GM18517 (cell line): Measurements from ENCODE around the gene PDLIM5.
A peak's percentile ranks its signal among the peaks of the same experiment; 100 is the strongest.

ENCODE experiments used
- ATAC-seq: cut with Tn5 transposase; IDR thresholded peaks from one replicate; pipeline ENCODE4 v1.9.1; 2021; ENCODE audit warnings: mild to moderate bottlenecking, moderate library complexity; ENCODE audit not compliant: unreplicated experiment

Gene PDLIM5

DNA sequence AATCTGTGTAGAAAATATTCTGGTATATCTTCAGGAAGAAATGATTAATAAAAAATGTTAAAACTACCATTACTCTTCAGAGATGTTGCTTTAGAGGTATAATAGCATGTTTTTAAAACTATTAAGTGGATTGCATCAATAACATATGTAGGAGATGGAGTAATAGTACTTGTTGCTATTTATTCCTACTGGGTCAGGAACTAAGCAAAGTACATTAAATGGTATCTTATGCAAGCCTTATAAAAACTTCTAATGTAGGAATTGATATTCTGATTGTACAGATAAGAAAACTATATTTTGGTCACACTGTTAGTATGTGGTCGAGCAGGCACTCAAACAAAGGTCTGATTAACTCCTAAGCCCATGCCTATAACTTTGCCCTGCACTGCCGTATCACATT lies 31.4 kb upstream of the PDLIM5 start:
- ATAC-seq = no peak

DNA sequence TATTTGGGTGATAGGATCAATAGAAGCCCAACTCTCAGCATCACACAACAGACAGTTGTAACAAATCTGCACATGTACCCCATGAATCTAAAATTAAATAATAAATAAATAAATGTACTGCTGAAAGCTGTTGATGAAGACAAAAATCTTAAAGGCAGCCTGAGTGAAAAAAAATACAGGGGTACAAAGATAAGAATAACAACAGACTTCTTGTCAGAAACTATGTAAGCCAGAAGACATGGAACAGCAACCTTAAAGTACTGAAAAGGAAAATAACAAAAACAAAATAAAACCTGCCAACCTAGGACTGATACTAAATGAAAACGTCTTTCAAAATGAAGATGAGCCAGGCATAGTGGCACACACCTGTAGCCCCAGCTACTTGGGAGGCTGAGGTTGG lies 25.0 kb upstream of the PDLIM5 start:
- ATAC-seq = no peak

DNA sequence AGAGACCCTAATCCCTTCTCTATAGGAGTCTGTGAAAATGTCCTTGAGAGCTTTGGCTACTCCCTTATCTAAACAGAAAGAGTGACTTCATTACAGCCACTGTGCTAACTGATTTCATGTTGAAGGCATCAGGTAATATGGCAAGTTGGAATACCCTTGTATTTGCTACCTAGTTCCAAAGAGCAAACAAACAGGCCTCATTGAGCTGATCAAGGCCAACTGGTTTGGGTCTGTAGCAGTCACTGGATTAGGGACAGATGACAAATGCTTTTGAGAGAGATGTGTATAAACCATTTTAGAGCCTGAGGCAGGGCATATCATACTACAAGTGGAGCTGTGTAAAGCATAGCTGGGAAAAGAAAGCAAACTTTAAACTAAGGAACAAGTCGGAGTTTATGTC lies 22.9 kb upstream of the PDLIM5 start:
- ATAC-seq = no peak

DNA sequence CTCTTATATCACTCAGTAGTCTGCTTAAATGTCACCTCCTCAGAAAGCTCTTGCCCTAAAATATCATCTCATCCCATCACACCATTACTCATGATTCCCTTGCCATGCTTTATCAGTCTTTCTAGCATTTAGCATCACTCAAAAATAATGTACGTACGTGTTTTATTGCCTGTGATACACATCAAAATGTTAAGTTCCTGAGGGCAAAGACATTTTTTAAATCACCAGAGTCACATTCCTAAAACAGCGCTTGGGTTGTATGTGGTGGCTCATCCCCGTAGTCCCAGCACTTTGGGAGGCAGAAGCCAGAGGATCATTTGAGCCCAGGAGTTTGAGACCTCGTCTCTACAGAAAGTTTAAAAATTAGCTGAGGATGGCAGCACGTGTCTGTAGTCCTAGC lies 21.3 kb upstream of the PDLIM5 start:
- ATAC-seq = no peak

DNA sequence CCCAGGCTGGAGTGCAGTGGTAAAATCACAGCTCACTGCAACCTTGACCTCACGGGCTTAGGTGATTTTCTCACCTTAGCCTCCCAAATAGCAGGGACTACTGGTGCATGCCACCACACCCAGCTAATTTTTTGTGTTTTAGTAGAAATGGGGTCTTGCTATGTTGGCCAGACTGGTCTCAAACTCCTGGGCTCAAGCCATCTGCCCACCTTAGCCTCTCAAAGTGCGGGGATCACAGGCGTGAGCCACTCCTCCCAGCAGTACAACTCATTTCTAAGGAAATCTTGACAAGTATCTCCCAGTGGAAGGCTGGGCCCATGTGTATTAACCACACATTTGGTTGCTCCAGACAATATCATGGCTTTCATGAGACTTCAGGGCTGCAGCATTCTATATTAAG lies 20.4 kb upstream of the PDLIM5 start:
- ATAC-seq = no peak

DNA sequence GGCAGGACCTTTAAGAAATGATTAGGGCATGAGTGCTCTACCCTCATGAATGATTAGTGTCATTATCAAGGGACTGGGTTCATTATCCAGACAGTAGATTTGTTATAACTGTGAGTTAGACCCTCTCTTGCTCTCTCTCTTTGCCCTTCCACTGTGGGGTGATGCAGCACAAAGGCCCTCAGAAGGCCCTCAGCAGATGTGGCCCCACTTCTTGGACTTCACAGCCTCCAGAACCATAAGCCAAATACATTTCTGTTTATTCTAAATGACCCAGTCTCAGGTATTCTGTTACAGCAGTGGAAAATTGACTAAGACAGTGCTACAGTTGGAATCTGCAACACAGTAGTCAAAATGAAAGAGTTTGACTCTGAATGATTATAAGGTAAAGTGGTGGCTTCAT lies 17.2 kb upstream of the PDLIM5 start:
- ATAC-seq = no peak

DNA sequence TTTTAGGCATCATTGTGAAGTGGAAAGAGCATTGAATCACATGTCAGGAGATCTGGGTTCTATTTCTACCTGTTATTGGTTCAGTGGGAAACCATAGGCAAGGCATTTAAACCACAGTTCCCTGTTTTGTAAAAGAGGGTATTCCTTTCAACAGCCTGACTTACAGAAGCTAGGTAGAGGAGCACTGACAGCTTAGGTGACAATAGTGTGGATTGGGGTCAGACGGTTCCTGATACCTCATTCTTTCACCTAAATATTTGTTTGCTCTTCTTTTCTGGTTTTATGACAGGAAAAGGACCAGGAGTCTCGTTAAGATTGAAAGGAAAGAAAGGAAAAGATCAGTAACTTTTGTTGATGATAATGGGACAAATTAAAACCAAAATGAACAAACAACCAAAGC lies 15.9 kb upstream of the PDLIM5 start:
- no peak for ATAC-seq

DNA sequence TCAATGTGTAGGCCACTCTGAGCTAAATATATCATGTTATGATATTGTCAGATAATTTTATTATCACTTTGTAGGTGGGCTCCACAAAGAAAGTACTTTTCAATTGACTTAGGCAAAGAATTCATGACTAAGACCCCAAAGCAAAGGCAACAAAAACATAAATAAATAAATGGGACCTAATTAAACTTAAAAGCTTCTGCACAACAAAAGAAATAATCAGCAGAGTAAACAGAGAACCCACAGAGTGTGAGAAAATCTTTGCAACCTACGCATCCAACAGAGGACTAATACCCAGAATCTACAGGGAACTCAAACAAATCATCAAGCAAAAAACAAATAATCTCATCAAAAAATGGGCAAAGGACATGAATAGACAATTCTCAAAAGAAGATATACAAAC lies 15.2 kb upstream of the PDLIM5 start:
- no peak for ATAC-seq

DNA sequence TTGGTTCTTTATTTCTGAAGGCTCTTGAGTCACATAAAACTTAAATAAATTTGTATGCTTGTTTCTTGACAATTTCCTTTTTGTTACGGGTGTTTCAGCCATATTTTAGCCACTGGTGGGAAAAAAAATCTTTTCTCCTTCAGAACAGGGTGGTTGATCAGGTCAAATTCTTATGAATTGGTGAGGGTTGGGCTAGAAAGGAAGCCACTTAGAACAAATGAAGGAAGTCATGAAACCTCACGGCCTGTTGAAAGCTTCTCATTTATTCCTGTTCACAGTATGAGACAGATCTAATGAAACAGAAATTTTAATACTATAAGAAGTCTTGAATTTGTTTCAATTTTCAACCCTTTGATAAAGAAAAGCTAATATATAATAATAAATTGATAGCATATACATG lies 12.1 kb upstream of the PDLIM5 start:
- no peak for ATAC-seq

DNA sequence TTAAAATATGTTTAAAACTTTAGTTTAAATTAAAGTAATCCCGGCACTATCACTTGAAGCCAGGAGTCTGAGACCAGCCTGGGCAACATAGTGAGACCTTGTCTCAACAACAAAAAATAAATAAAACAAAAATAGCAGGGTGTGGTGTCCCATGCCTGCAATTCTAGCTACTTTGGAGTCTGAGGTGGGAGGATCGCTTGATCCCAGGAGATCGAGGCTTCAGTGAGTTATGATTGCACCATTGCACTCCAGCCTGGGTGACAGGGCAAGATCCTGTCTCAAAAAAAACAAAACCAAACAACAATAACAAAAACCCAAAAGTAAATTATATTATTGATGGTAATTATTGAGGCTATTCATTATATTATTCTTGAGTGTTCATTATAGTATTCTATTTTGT lies 9.9 kb upstream of the PDLIM5 start:
- ATAC-seq = no peak

DNA sequence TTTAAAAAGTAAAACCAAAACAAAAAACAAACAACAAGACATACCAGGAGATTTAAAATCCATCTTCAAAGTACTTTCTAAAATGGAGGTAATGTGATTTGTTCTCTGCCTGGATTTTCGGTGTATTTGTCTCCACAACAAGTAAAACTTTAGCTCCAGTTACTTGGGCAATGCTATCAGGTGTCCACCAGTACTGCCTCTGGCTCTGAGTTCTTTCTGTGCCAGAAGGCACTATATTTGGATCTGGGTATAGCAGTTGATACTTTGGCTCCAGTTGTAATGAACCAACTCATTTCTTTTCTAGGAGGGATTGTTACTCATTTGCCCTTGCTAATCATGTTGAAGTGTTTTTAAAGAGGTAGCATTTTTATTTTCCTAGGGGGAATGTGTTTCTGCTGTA lies 9.5 kb upstream of the PDLIM5 start:
- ATAC-seq = no peak

DNA sequence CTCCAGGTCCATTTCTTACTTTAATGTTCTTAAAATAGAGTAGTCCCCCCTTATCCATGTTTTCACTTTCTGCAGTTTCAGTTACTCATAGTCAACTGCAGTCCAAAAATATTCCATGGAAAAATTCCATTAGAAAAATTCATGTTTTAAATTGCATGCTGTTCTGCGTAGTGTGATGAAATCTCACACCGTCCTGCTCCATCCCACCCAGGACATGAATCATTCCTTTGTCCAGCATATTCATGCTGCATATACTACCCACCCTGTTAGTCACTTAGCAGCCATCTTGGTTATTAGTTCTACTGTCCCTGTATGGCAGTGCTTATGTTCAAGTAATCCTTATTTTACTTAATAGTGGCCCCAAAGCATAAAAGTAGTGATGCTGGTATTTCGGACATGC lies 5.4 kb upstream of the PDLIM5 start:
- no peak for ATAC-seq

DNA sequence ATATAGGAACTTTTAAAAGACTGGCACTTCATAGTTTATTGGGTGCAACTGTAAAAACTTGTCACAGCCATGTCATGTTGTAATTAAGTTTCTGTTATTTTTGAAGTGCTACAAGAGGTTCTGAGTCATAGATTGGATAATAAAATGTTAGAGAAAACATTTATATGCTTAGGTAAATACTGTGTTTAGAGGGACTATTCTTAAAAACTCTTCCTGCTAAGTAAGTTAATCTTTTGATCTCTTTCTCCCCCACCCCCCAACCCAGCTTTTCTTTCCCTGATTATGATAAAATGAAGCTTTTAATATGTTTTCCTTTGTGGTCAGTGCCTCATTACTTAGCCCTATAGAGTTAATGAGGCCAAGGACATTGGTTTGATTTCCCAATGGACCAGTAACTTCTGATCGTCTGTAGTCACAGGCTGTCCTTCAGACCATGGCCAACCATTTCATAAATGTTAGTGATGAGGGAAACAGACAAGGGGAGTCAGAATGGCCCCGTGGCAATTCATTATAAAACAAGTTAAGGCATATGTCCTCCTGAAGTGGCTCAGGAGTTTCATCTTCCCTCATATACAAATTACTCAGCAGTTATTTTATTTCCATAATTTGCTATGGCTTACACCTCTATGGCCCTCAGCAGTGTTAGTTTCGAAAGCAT lies 3.9 kb upstream of the PDLIM5 start:
- ATAC-seq = no peak

DNA sequence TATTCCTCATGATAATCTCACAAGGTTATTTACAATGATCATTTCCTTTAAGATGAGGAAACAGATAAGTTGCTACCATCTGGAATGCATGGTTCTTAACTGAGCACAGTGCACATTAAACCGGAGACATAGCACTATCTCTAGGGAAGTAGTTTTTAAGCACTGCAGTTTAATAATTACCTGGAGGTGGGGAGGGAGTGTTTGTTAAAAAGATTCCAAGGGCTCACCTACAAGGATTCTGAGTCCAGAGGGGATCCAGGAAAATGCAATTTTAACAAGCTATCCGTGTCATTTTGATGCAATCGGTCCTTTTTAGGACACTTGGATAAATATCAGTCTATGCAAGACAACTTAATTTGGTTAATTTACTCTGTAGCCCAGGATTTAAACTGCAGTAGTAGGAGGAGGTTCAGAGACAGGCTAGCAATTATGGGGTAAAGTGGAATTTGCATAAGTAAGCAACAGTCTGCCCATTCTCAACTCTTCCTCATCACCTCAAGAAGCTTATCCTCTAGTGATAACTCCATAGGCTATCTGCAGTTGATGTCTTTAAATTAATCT lies 2.8 kb upstream of the PDLIM5 start:
- no peak for ATAC-seq

DNA sequence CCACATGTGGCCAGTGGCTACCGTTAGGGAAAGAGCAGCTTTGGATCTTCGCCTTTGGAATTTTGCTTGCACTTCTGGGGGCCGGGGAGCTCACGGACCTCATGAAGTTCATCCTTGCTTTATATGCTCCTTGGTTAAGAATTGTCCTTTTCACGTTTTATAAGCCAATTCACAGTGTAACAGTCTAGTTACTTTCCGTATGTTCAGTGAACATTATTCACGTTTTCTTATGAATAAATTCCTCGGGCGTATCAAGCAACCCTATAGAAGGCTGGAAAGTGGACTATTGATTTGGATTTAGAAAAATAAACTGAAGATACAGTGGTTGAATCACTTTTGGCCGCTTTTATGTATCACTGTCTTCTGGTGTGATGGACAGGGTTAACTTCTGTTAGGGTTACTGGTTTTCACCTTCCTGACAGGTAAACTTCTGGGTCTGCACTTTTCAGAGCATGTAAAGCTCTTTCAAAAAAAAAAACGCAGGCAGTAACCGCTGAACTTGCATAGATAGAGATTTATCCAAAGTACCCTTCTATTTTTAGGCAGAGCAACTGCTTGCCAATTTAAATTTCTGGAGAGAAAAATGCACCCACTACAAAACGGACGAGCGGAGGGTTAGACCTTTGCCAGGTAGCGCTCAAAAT lies 569 bp upstream of the PDLIM5 start:
- ATAC-seq = no peak

DNA sequence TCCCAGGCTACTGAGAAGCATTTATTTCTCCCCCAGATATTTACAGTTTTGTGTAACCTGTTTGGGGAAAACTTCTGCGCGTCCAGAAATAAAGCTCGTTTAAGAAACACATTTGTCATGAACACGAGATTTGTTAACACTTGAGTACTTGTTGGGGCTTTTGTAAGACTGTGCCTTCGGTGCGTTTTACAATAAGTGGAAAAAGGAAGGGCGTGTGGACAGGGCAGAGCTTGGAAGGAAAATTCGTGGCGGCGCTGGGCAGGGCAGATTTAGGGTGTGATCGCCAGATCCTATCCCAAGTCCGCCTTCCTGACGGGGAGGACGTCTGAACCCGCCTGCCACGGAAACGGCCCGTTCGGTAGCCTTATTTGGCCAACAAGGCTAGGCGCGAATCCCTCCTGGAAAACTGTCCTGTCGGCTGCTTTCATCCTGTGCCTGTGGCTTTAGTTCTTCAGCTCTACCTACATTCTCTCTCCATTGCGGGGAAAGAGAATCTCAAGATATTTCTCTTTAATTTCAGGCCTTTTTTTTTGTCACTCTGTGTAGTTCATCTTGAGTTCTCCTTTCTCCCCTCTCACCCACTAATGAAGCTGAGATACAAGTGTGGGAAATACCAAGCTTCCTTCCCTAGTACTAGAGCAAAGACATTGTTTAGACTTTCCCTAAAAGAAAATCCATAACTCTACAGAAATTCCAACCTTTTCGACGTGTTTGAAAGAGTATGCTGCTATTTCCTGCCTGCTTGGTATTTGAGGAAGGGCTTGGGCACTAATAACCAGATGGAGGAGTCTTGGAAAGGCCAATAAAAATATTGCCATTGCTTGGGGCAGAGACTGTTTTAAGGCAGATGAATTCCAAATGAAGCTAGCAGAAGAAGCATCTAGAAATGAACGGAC lies 982 bp downstream of the PDLIM5 start:
- peak; percentile 3 for ATAC-seq

DNA sequence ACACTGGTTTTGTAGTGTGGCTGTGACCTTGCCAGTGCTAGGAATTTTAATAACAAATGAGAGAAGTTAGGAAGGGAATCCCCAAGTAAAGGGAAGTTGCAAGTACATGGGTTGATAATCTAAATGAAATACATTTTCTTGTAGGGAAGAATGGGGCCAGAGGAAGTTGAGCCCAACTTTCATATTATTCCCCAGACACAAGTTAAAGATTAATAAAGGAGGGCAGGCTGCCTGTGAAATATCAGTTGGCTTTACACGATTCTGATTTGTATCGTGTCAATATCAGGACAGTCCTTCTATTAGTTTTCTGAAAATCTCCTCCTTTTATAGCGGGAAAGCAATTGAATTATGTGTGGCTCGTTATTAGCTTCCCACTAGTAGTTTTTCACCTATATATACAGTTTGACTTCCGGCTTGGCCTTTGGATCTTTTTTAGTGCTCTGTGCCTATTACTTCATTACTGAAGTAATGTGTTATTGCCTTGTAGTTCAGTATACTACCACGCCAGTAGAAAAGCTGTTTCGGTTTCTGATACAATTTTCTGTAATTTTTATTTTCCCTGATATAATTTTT lies 1.7 kb downstream of the PDLIM5 start:
- ATAC-seq = no peak

DNA sequence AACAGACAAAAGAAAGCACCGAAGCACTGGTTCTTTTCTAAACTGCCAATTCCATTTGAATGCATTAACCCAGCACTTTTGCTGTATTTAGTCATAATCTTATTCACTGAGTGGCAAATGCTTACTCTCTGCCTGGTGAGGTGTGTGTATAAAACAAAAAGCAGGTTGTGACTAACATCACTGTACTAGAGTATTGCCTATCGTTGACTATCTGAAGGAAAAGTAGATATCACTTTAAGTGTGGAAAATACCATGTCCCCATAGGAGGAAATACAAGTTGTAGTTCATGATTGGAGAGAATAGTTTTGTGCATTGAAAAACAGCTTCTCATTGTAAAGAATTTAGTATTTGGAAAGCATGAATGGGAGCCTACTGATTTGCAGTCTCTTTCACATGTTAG lies 2.7 kb downstream of the PDLIM5 start:
- ATAC-seq = no peak

DNA sequence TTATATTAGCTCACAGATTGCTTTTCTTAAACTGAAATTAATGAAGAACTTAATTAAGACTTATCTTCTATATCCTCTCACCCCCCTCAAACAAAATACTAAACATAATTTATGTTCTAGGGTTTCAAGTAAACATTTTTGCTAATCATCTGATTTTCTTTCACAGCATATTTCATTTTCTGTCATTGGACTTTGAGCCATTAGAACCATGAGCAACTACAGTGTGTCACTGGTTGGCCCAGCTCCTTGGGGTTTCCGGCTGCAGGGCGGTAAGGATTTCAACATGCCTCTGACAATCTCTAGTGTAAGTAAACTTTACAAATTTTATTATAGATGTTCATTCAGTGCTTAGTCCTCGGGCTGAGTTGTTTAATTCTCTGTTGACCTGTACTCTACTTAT lies 3.3 kb downstream of the PDLIM5 start:
- ATAC-seq = no peak

DNA sequence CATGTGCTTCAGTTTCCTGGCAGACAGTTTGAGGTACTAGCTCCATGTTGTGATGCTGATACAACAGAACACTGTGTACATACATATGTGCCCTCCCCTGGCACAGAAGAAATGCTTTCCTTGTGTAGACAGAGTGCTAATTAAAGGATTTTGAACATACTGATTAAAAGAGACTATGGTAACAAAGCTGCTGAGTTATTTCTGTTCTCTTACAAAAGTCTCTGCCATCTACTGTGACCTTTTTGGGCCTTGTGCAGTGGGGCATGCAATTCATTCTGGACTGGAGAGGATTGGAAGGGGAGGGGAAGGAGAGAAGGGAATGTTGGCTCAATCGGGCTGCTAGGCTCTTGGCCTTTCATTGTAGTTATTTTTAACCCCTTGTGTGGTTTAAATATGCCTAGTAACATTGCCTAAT lies 6.0 kb downstream of the PDLIM5 start:
- no peak for ATAC-seq

DNA sequence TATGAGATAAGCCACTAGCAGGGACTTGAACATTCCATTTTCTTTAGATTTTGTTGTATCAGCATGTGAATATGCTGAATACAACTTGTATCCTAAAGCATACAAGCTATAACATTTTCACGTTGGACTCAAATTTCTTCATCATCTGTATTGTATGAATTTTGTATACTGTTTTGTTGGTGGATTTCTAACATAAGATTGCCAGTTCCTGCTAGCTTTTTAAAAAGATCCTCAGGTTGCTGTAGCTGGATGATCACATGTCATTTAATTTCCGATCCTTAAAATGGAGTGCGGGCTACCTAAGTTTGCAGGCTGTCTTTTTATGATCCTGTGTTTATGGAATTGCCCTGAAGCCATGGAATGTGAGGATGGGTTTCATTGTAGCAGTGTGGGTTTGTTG lies 6.9 kb downstream of the PDLIM5 start:
- no peak for ATAC-seq
